GM19099 (cell line): ENCODE data around the gene FGD2.

ENCODE experiments used
- POLR2A ChIP-seq: IDR thresholded peaks from 3 replicates; pipeline ENCODE4 v1.6.1; 2011; ENCODE audit warnings: low read depth; ENCODE audit not compliant: insufficient read length; ENCODE audit errors: extremely low read depth

Gene FGD2

DNA sequence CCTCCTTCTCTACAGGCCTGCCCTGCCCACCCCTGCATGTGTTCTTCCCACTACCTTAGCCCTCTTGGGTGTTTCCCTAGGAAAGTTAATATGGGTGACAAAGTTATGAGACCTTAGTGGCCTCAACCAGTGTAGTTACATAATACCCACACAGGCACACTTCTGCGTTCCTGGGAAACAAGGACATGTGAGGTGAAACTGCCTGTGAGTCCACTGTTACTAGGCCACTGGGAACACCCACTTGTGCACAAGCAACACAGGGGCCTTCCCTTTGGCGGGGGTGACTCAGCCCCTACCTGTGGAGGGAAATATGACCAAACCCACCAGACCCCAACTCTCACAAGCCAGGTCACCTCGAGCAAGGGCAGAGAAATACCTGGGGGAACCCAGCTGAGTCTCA is 38.2 kb upstream of the FGD2 start:
- no peak for TF ChIP-seq POLR2A

DNA sequence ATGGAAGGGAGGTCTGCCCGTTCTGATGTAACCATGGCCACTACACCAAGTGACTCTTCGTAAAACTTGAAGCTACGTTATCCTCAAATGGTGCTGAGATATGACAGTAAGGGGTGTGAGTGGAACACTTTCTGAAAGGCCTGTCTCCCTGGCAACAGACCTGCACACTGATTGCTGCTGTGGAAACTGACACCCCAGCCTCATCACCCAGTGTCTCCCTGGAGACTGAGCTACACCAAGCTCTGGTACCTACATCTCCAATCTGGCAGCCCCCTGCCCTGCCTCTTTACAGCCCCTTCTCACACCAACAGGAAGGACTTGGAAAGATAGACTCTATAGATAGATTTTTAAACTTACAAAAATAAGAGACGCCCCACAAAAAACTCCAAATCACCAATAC is 37.7 kb upstream of the FGD2 start:
- no peak for TF ChIP-seq POLR2A

DNA sequence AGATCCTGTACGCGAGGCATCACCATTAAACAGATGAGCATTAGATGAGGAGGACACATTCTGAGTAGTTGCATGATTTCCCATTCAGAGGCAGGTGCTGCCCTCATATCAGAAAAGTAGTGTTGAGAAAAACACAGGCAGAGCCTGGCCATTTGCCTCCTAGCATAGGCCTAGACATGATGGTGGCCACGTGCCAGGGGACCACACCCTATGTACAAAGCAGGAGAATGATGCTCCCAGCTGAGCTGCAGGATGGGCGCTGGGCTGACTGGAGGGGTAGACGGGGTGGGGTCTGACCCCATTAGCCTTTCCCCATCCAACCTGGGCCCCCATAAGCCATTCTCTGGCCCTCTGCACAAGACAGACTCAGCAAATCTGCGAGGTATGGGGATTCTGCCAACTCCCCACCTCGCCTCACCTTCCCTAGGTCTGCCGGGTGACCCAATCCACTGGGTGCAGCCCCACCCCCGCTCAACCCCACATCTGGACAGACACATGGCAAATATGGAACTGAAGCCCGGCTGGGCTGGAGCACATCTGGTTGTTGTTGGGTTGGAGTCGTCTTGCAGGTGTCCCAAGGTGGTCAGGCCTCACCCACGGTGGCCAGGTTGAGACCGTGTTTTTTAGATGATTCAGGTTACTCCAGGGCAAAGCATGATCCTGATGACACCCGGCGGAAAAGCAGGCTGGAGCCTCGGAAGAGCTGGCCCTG is 37.0 kb upstream of the FGD2 start:
- no peak for TF ChIP-seq POLR2A

- TF ChIP-seq POLR2A = no peak
These were observed 36.2 kb upstream of the FGD2 start for GRCh38 chr6:36969240-36969691.

GRCh38 chr6:36969988-36970891 is 35.2 kb upstream of the FGD2 start:
- no peak for TF ChIP-seq POLR2A

- TF ChIP-seq POLR2A = no peak
These were observed 34.3 kb upstream of the FGD2 start for GRCh38 chr6:36970892-36971842.

- no peak for TF ChIP-seq POLR2A
These were observed 33.4 kb upstream of the FGD2 start for GRCh38 chr6:36971921-36972673.

GRCh38 chr6:36973190-36973589 is 32.3 kb upstream of the FGD2 start:
- TF ChIP-seq POLR2A = no peak

DNA sequence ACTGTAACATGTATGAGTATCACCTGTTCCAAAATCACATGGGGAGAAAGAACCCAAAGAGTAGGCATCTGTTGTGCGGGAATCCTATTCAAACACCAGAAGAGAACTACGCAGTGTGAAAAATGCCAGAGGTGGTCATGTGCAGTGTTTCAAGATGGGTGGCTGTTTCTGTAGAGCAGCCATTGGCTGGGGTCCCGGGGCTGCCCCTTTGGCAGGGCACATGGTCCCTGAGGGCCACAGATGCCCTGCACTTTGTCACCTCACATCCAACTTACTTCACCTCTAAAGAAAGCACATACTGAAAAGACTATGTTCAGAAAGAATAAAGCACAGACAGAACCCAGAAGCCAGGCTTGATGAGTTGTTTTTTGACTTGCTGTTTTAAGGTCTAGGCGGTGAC is 31.8 kb upstream of the FGD2 start:
- TF ChIP-seq POLR2A = no peak

- TF ChIP-seq POLR2A = no peak
These were observed 30.0 kb upstream of the FGD2 start for GRCh38 chr6:36975231-36976006.

GRCh38 chr6:36976007-36976264 is 29.5 kb upstream of the FGD2 start:
- no peak for TF ChIP-seq POLR2A

GRCh38 chr6:36976509-36976908 is 28.9 kb upstream of the FGD2 start:
- TF ChIP-seq POLR2A = no peak

DNA sequence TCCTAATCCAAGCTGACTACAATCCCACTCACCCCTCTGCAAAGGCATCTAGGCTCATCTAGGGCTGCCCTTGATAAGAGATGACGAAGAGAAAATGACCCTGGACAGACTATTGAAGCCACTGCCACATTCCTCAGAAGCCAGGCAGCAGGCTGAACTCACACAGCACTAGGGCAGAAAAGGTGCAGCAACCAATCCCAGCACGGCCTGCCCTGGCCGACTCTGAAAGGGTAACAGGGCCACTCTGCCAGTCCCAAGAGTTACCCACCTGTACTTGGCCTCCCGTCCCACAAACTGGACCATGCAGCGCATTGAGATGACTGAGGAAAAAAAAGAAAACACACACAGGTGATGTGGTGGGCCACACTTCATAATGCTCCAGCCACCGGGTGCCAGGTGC is 28.5 kb upstream of the FGD2 start:
- no peak for TF ChIP-seq POLR2A

DNA sequence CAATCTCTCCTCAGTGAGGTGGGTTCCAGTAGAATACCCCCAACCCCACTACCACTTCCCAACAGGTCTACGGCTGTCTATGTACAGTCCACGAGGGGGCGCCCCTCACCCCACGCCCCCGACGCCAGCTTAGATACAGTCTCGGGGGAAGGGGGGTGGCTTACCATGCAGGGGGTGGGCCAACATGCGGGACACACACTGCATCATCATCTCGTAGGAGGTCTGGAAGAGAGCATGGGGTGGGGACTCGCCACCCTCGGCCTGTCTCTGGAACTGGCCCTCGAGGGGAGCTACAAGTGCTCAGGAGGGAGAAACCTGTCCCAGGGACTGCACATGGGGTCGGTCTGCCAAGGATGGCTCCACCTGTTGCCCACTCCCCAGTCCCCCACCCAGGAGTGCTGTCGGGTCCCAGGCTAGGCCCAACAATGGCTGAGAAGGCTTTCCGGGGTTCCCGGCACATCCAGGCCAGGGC is 27.9 kb upstream of the FGD2 start:
- no peak for TF ChIP-seq POLR2A
